ENCODE measurements around the gene SERPINE2.
"Not testable (repeated sequence)": the region's sequence is repeated elsewhere in the genome, so short reads cannot be mapped to it uniquely, and the experiment has no call there.

Gene SERPINE2

GRCh38 chr2:223950448-223951347 lies 88.4 kb downstream of the SERPINE2 start:
- intact Hi-C loops (cut with DNase I), result loop anchor here (10.0 kb wide), 1 partner anchor 634 kb away; the partner anchor contains the start of gene CUL3
- DNase-seq, result no peak

GRCh38 chr2:223949241-223949840 lies 89.7 kb downstream of the SERPINE2 start:
- intact Hi-C loops (cut with DNase I), result no loop called here

GRCh38 chr2:223947711-223948205 lies 91.3 kb downstream of the SERPINE2 start:
- no peak for DNase-seq
- intact Hi-C loops (cut with DNase I), result no loop called here

More at GRCh38 chr2:223949241-223949840, 89.7 kb downstream of the SERPINE2 start:
- DNase-seq, result no peak

GRCh38 chr2:223945755-223946154 lies 93.3 kb downstream of the SERPINE2 start:
- no peak for DNase-seq
- intact Hi-C loops (cut with DNase I), result loop anchor here (1.0 kb wide), 1 partner anchor 12 kb away; the partner anchor contains the start of gene MRPL44

- DNase-seq, result peak; percentile 84 to 99 (median 92)
- intact Hi-C loops (cut with DNase I), result loop anchor here (1.0 kb wide), 1 partner anchor 12 kb away; the partner anchor contains the start of gene MRPL44
Measured at GRCh38 chr2:223944703-223945531, 94.2 kb downstream of the SERPINE2 start, which contains the start of gene WDFY1. Gene WDFY1, minus strand, starts transcription at chr2:223945335. Its CDS starts 51 bp downstream, at chr2:223945284.

- peak; percentile 17 to 89 (median 44) for DNase-seq
- intact Hi-C loops (cut with DNase I), result no loop called here
Measured at GRCh38 chr2:223944166-223944702, 94.9 kb downstream of the SERPINE2 start.

- intact Hi-C loops (cut with DNase I), result no loop called here
- peak in 2 of 10 donors; percentile 13 to 20 for DNase-seq
Measured at GRCh38 chr2:223943561-223944008, 95.5 kb downstream of the SERPINE2 start.

GRCh38 chr2:223943135-223943534 lies 96.0 kb downstream of the SERPINE2 start:
- no peak for DNase-seq

GRCh38 chr2:223941579-223942277 lies 97.4 kb downstream of the SERPINE2 start:
- intact Hi-C loops (cut with DNase I), result no loop called here
- no peak for DNase-seq

More at GRCh38 chr2:223943135-223943534, 96.0 kb downstream of the SERPINE2 start:
- intact Hi-C loops (cut with DNase I), result no loop called here

- DNase-seq; intact Hi-C loops (cut with DNase I): not testable (repeated sequence)
Measured at GRCh38 chr2:223939438-223939837, 99.6 kb downstream of the SERPINE2 start.

- no peak for DNase-seq
- intact Hi-C loops (cut with DNase I), result no loop called here
Measured at GRCh38 chr2:223937535-223937934, 101.6 kb downstream of the SERPINE2 start.

- DNase-seq, result no peak
- intact Hi-C loops (cut with DNase I), result no loop called here
Measured at GRCh38 chr2:223936862-223937326, 102.2 kb downstream of the SERPINE2 start.

GRCh38 chr2:223935459-223936125 lies 103.5 kb downstream of the SERPINE2 start:
- DNase-seq, result no peak
- intact Hi-C loops (cut with DNase I), result no loop called here

- DNase-seq, result no peak
- intact Hi-C loops (cut with DNase I), result no loop called here
Measured at GRCh38 chr2:223934870-223935269, 104.2 kb downstream of the SERPINE2 start.

GRCh38 chr2:223932816-223933800 lies 106.0 kb downstream of the SERPINE2 start:
- intact Hi-C loops (cut with DNase I), result no loop called here

GRCh38 chr2:223930103-223930976 lies 108.7 kb downstream of the SERPINE2 start:
- intact Hi-C loops (cut with DNase I), result loop anchor here (2.0 kb wide), 1 partner anchor 26 kb away; the partner anchor contains the start of gene MRPL44
- peak; percentile 47 to 96 (median 72) for DNase-seq

More at GRCh38 chr2:223932816-223933800, 106.0 kb downstream of the SERPINE2 start:
- DNase-seq, result no peak
